T-helper 22 cell (primary cell): ENCODE measurements around the gene KIF26A.

Experiments used
- DNase-seq: peaks from one replicate; pipeline ENCODE4 v3.0.0-alpha.2; 2020; ENCODE audit warnings: low read depth

Gene KIF26A

GRCh38 chr14:104158827-104159798, 20.7 kb downstream of the KIF26A start:
- no peak for DNase-seq

- DNase-seq = no peak
Measured at GRCh38 chr14:104159990-104160389, 21.6 kb downstream of the KIF26A start.

- DNase-seq = no peak
Measured at GRCh38 chr14:104161602-104162367, 23.4 kb downstream of the KIF26A start.

GRCh38 chr14:104162495-104162894, 24.1 kb downstream of the KIF26A start:
- DNase-seq = no peak

- DNase-seq = no peak
Measured at GRCh38 chr14:104163541-104163940, 25.2 kb downstream of the KIF26A start.

- DNase-seq = no peak
Measured at GRCh38 chr14:104164041-104164440, 25.7 kb downstream of the KIF26A start.

GRCh38 chr14:104164512-104164911, 26.1 kb downstream of the KIF26A start:
- no peak for DNase-seq

GRCh38 chr14:104166698-104167097, 28.3 kb downstream of the KIF26A start:
- DNase-seq = no peak

GRCh38 chr14:104168603-104169002, 30.2 kb downstream of the KIF26A start:
- no peak for DNase-seq

GRCh38 chr14:104169005-104169698, 30.8 kb downstream of the KIF26A start:
- DNase-seq = no peak

GRCh38 chr14:104169699-104170479, 31.5 kb downstream of the KIF26A start:
- no peak for DNase-seq

GRCh38 chr14:104171029-104171697, 32.8 kb downstream of the KIF26A start:
- no peak for DNase-seq

- DNase-seq = no peak
Measured at GRCh38 chr14:104171895-104172294, 33.5 kb downstream of the KIF26A start.

GRCh38 chr14:104172349-104172748, 34.0 kb downstream of the KIF26A start:
- DNase-seq = no peak

- no peak for DNase-seq
Measured at GRCh38 chr14:104172880-104173279, 34.5 kb downstream of the KIF26A start.

GRCh38 chr14:104174051-104174450, 35.7 kb downstream of the KIF26A start:
- DNase-seq = no peak

- DNase-seq = no peak
Measured at GRCh38 chr14:104175041-104175440, 36.7 kb downstream of the KIF26A start.

- no peak for DNase-seq
Measured at GRCh38 chr14:104175811-104176210, 37.4 kb downstream of the KIF26A start.

GRCh38 chr14:104176611-104177010, 38.2 kb downstream of the KIF26A start:
- DNase-seq = no peak

- DNase-seq = no peak
Measured at GRCh38 chr14:104177411-104177810, 39.0 kb downstream of the KIF26A start.

- no peak for DNase-seq
Measured at GRCh38 chr14:104178279-104178678, 39.9 kb downstream of the KIF26A start.
